ENCODE results near the gene MACROD2.
"Not testable (repeated sequence)": the region's sequence is repeated elsewhere in the genome, so short reads cannot be mapped to it uniquely, and the experiment has no call there.

The MACROD2 gene

DNA sequence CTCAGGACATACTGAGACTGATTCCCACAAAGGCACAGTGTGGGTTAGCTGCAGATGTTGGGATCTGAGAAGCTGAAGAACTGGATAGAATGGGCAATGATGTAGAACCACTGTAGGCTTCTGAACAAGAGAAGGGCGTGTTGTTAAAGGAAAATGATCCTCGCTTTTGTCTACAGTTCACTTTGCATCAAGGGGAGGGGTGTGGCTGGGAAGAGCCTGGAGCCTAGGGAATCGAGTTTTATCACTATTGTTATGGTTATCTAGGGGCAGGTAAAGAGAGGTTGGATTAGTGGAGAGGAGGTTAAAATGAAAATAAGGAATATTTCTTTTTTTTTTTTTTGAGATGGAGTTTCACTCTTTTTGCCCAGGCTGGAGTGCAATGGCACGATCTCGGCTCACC lies 1809.8 kb downstream of the MACROD2 start:
- TF ChIP-seq, protein P1, sequence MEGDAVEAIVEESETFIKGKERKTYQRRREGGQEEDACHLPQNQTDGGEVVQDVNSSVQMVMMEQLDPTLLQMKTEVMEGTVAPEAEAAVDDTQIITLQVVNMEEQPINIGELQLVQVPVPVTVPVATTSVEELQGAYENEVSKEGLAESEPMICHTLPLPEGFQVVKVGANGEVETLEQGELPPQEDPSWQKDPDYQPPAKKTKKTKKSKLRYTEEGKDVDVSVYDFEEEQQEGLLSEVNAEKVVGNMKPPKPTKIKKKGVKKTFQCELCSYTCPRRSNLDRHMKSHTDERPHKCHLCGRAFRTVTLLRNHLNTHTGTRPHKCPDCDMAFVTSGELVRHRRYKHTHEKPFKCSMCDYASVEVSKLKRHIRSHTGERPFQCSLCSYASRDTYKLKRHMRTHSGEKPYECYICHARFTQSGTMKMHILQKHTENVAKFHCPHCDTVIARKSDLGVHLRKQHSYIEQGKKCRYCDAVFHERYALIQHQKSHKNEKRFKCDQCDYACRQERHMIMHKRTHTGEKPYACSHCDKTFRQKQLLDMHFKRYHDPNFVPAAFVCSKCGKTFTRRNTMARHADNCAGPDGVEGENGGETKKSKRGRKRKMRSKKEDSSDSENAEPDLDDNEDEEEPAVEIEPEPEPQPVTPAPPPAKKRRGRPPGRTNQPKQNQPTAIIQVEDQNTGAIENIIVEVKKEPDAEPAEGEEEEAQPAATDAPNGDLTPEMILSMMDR (IDR thresholded peaks at IDR 0.05; ENCODE audit: control insufficient read depth, insufficient read depth, low read depth, low read length, missing control alignments) = no peak
- DNase-seq (ENCODE audit: low read depth) = no peak
- H3K4me3 ChIP-seq (ENCODE audit: control insufficient read depth, low read depth, low read length) = no peak overlapping the region

DNA sequence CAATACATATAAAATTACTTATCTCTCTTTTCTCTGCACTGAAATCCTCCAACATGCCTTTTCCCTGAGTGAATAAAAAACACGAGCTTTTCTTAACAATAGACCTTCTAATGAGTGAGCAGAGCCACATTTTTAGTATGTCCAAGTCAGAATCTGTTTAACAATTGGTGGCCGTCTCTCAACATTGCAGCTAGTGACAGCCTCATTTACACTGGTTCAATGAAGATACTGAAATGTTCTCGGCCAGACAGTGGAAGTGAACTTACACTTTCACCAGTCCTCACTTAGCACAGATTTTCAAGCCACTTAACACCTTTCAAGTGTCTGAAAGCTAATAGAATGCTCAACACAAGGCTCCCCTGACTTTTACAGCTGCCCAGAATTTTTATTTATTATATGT lies 1810.8 kb downstream of the MACROD2 start:
- H3K4me3 ChIP-seq (ENCODE audit: control insufficient read depth, low read depth, low read length) = no peak overlapping the region
- TF ChIP-seq, protein P1 (IDR thresholded peaks at IDR 0.05; ENCODE audit: control insufficient read depth, insufficient read depth, low read depth, low read length, missing control alignments) = no peak
- DNase-seq (ENCODE audit: low read depth) = no peak

DNA sequence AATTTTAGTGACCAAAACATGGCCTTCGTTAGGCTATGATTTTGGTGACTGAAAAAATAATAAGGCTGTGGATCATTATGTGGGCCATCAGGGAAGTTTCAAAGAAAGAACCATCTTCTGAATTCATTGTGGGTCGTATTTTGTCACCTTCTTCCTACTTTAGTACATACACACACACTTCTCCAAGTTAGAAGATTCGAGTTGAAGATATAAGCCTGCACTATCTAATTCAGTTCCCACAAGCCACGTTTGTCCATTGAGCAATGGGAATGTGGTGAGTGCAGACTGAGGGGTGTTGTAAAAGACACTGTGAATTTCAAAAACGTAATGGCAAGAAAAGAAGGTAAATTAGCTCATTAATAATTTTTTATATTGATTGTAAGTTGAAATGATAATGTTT lies 1812.0 kb downstream of the MACROD2 start:
- TF ChIP-seq, protein P1 (IDR thresholded peaks at IDR 0.05; ENCODE audit: control insufficient read depth, insufficient read depth, low read depth, low read length, missing control alignments) = no peak
- no peak overlapping the region for H3K4me3 ChIP-seq (ENCODE audit: control insufficient read depth, low read depth, low read length)
- no peak for DNase-seq (ENCODE audit: low read depth)

DNA sequence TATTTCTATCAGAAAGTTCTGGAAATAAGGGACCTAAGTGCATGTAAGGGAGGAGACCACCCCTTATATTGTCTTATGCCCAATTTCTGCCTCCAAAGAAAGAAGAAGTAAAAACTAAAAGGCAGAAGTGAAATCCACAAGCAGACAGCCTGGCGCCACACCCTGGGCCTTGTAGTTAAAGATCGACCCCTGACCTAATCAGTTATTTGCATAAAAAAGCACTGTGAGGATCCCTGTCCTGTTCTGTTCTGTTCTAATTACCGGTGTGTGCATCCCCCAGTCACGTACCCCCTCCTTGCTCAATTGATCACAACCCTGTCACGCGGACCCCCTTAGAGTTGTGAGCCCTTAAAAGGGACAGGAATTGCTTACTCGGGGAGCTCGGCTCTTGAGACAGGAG lies 1812.5 kb downstream of the MACROD2 start:
- not testable (repeated sequence) for DNase-seq (ENCODE audit: low read depth); H3K4me3 ChIP-seq (ENCODE audit: control insufficient read depth, low read depth, low read length)

DNA sequence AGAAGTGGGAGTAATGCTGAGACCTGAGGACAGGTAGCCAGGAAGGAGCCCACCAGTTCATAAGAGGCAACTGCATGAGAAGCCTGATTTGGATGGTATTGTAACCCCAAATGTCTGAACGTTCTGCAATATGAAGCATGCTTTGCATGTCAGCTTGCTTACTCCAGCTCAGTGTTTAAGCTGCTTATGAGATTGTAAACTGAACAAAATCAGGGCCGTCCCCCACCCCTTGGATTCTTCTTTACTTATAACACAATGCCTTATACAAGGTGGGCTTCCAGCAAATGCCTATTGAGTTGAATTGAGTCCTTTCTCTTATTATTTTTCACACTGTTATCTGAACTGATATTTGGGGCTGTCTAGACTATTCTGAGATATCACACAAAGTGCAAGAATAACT lies 1816.6 kb downstream of the MACROD2 start:
- TF ChIP-seq, protein P1 (IDR thresholded peaks at IDR 0.05; ENCODE audit: control insufficient read depth, insufficient read depth, low read depth, low read length, missing control alignments) = no peak
- DNase-seq (ENCODE audit: low read depth) = no peak
- H3K4me3 ChIP-seq (ENCODE audit: control insufficient read depth, low read depth, low read length) = no peak overlapping the region

DNA sequence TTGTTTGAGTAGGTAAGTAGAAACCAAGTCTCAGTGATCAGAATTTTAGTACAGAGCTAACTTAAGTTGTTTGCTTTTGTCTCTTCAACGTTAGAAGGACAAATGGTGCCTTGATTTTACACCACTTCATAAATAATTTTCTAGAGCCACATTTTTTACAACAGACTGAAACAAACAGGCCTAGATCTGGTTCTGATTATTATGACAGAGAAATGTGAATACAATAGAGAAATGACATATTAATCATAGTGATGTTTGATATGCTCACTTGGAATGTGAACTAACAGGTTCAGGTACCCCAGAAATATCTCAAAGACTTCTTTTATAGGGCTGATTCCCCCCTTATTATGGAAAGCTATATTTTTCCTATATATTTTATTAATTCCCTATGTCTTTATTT lies 1817.4 kb downstream of the MACROD2 start:
- TF ChIP-seq, protein P1 (IDR thresholded peaks at IDR 0.05; ENCODE audit: control insufficient read depth, insufficient read depth, low read depth, low read length, missing control alignments) = no peak
- no peak overlapping the region for H3K4me3 ChIP-seq (ENCODE audit: control insufficient read depth, low read depth, low read length)
- no peak for DNase-seq (ENCODE audit: low read depth)

DNA sequence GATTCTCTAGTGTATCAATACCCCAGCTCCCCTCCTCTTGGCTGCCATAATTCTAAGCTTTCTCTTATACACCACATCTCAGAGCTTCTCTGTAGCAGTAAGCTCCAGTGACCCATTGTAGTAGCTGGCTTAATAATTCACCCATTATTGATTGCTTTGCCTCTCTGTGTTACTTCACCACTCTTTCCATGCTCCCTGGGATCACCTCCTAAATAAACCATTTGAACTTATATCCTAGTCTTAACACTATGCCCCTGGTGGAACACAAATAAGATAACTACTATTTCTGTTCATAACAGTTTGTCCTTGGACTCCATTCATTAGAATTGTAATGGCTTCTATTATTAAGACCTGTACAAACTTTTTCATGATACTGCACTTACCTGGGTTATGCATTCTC lies 1819.0 kb downstream of the MACROD2 start:
- DNase-seq (ENCODE audit: low read depth) = no peak
- H3K4me3 ChIP-seq (ENCODE audit: control insufficient read depth, low read depth, low read length) = no peak overlapping the region
- TF ChIP-seq, protein P1 (IDR thresholded peaks at IDR 0.05; ENCODE audit: control insufficient read depth, insufficient read depth, low read depth, low read length, missing control alignments) = no peak
